Tibial nerve (tissue), 4 donors: ENCODE measurements around the gene KIF26A.

Experiments
- EP300 ChIP-seq, 2 donors: sonication (generic); formaldehyde crosslinking; IDR thresholded peaks; one replicate each; pipeline ENCODE4 v1.6.1; 2017; ENCODE audit warnings: antibody characterized with exemption in 2 of 2, mild to moderate bottlenecking in 1 of 2
- POLR2A ChIP-seq, 2 donors: fragments of 450-650 bp; IDR thresholded peaks; one replicate each; pipeline ENCODE4 v1.6.1; 2017; ENCODE audit warnings: antibody characterized with exemption in 2 of 2, mild to moderate bottlenecking in 2 of 2, moderate library complexity in 2 of 2
- TF ChIP-seq, protein P1 (sequence below), 5 experiments: fragments of 200-600 bp in 3 of 5; fragments of 450-650 bp in 2 of 5; sonication (generic) in 3 of 5; IDR thresholded peaks; one replicate each; pipeline ENCODE4 v1.5.1; 2016 to 2019; ENCODE audit warnings: antibody characterized with exemption in 5 of 5, mild to moderate bottlenecking in 3 of 5, moderate library complexity in 2 of 5

DNA sequence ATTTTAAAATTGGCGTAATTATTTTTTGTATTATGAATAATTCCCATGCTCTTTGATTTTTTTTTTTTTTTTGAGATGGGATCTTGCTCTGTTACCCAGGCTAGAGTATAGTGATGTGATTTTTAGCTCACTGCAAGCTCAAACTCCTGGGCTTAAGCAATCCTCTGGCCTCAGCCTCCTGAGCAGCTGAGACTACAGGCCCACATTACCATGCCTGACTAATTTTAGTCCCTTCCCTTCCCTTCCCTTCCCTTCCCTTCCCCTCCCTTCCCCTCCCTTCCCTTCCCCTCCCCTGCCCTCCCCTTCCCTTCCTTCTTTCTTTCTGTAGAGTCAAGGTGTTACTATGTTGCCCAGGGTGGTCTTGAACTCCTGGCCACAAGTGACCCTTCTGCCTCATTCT is 9.4 kb upstream of the KIF26A start:
- TF ChIP-seq, protein P1, sequence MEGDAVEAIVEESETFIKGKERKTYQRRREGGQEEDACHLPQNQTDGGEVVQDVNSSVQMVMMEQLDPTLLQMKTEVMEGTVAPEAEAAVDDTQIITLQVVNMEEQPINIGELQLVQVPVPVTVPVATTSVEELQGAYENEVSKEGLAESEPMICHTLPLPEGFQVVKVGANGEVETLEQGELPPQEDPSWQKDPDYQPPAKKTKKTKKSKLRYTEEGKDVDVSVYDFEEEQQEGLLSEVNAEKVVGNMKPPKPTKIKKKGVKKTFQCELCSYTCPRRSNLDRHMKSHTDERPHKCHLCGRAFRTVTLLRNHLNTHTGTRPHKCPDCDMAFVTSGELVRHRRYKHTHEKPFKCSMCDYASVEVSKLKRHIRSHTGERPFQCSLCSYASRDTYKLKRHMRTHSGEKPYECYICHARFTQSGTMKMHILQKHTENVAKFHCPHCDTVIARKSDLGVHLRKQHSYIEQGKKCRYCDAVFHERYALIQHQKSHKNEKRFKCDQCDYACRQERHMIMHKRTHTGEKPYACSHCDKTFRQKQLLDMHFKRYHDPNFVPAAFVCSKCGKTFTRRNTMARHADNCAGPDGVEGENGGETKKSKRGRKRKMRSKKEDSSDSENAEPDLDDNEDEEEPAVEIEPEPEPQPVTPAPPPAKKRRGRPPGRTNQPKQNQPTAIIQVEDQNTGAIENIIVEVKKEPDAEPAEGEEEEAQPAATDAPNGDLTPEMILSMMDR (IDR thresholded peaks at IDR 0.05), result no peak
- TF ChIP-seq EP300 (IDR thresholded peaks at IDR 0.05) (no peak), POLR2A (IDR thresholded peaks at IDR 0.05) (no peak)
